Parathyroid adenoma (tissue), 2 donors: ENCODE measurements around the gene SUMO3.

Experiments used
- H2AFZ ChIP-seq: fragments of 300-600 bp; sonication (generic); one replicate; pipeline ENCODE4 v1.7.0; 2017; ENCODE audit warnings: antibody characterized with exemption, mild to moderate bottlenecking
- H3K27ac ChIP-seq: fragments of 300-600 bp; sonication (generic); one replicate; pipeline ENCODE4 v1.7.0; 2017
- H3K27me3 ChIP-seq: fragments of 300-600 bp; sonication (generic); one replicate; pipeline ENCODE4 v1.7.0; 2017; ENCODE audit warnings: low read length; ENCODE audit not compliant: control insufficient read depth, insufficient read depth
- H3K36me3 ChIP-seq: fragments of 300-600 bp; sonication (generic); one replicate; pipeline ENCODE4 v1.7.0; 2017; ENCODE audit warnings: low read length; ENCODE audit not compliant: control insufficient read depth, insufficient read depth
- H3K4me1 ChIP-seq: fragments of 300-600 bp; sonication (generic); one replicate; pipeline ENCODE4 v1.7.0; 2017; ENCODE audit warnings: control low read depth
- H3K4me2 ChIP-seq: fragments of 300-600 bp; sonication (generic); one replicate; pipeline ENCODE4 v1.7.0; 2017; ENCODE audit warnings: low read length
- H3K4me3 ChIP-seq: fragments of 300-600 bp; sonication (generic); one replicate; pipeline ENCODE4 v1.7.0; 2017; ENCODE audit warnings: low read depth, low read length
- H3K79me2 ChIP-seq: fragments of 300-600 bp; sonication (generic); one replicate; pipeline ENCODE4 v1.7.0; 2017; ENCODE audit warnings: control low read depth
- H3K9ac ChIP-seq: fragments of 300-600 bp; sonication (generic); one replicate; pipeline ENCODE4 v1.7.0; 2017; ENCODE audit warnings: mild to moderate bottlenecking
- H3K9me3 ChIP-seq: fragments of 300-600 bp; sonication (generic); one replicate; pipeline ENCODE4 v1.7.0; 2017; ENCODE audit warnings: low read length; ENCODE audit not compliant: control insufficient read depth
- CTCF ChIP-seq: fragments of 300-600 bp; sonication (generic); IDR thresholded peaks from one replicate; pipeline ENCODE4 v1.7.0; 2017; ENCODE audit warnings: antibody characterized with exemption, mild to moderate bottlenecking
- donor health status: primary hyperparathyroidism.

The SUMO3 gene

GRCh38 chr21:44817914-44818639 lies at the start of gene SUMO3:
SUMO3 (minus strand) TSS chr21:44818062; CDS start chr21:44817968, 94 bp downstream.
- peak within 1 kb of the TSS; percentile 85 for H2AFZ ChIP-seq
- TF ChIP-seq CTCF, result no peak
- no peaks in the 10 kb centered on the region for H3K4me1 ChIP-seq

GRCh38 chr21:44867464-44867863 lies 49.6 kb upstream of the SUMO3 start:
- TF ChIP-seq CTCF, result no peak
- Histone ChIP-seq H3K4me1 (peaks cover 12% of the 10 kb centered on the region), H3K9me3 (no peaks in the 10 kb centered on the region), H2AFZ (no peak overlapping the region), H3K4me3 (no peak overlapping the region), H3K9ac (no peak overlapping the region), H3K36me3 (no peaks in the 10 kb centered on the region), H3K27me3 (no peaks in the 10 kb centered on the region), H3K4me2 (no peak overlapping the region), H3K27ac (no peak overlapping the region), H3K79me2 (peaks cover 56% of the 10 kb centered on the region)

More at GRCh38 chr21:44817914-44818639, at the start of gene SUMO3:
- Histone ChIP-seq H3K9ac (peak within 1 kb of the TSS; percentile 61), H3K4me3 (peak within 1 kb of the TSS; percentile 47), H3K4me2 (peak within 1 kb of the TSS; percentile 68), H3K36me3 (no peaks in the 10 kb centered on the region), H3K9me3 (no peaks in the 10 kb centered on the region), H3K27me3 (no peaks in the 10 kb centered on the region), H3K79me2 (no peaks in the 10 kb centered on the region), H3K27ac (peak within 1 kb of the TSS; percentile 49)

- Histone ChIP-seq H2AFZ (no peak overlapping the region), H3K27ac (no peak overlapping the region), H3K4me3 (no peak overlapping the region), H3K9ac (no peak overlapping the region), H3K36me3 (no peaks in the 10 kb centered on the region), H3K79me2 (peaks cover 59% of the 10 kb centered on the region), H3K9me3 (no peaks in the 10 kb centered on the region), H3K27me3 (no peaks in the 10 kb centered on the region), H3K4me1 (peaks cover 8% of the 10 kb centered on the region), H3K4me2 (no peak overlapping the region)
- TF ChIP-seq CTCF, result no peak
These were observed 48.9 kb upstream of the SUMO3 start for GRCh38 chr21:44866780-44867179.

GRCh38 chr21:44865561-44866280 lies 47.9 kb upstream of the SUMO3 start:
- TF ChIP-seq CTCF, result no peak
- Histone ChIP-seq H3K36me3 (no peaks in the 10 kb centered on the region), H3K27ac (no peak overlapping the region), H3K9ac (no peak overlapping the region), H3K4me3 (no peak overlapping the region), H3K9me3 (no peaks in the 10 kb centered on the region), H3K27me3 (no peaks in the 10 kb centered on the region), H3K79me2 (peaks cover 63% of the 10 kb centered on the region), H3K4me2 (no peak overlapping the region), H2AFZ (no peak overlapping the region), H3K4me1 (peaks cover 2% of the 10 kb centered on the region)
